DOHH2 (cell line): ENCODE results near the gene ADSL.
A peak's percentile ranks its signal among the peaks of the same experiment; 100 is the strongest.

Source experiments
- H3F3A ChIP-seq: fragments of 200-600 bp; sonication (generic), shearing (Covaris generic); 2 replicates; pipeline ENCODE4 v1.6.0; 2016; ENCODE audit warnings: antibody characterized with exemption, mild to moderate bottlenecking; ENCODE audit not compliant: control insufficient read depth, insufficient read depth
- H3K27ac ChIP-seq: fragments of 200-600 bp; sonication (generic); 2 replicates; pipeline ENCODE4 v1.5.1; 2014; ENCODE audit warnings: low read depth, mild to moderate bottlenecking, low read length, moderate library complexity
- H3K27me3 ChIP-seq: fragments of 200-600 bp; sonication (generic); 2 replicates; pipeline ENCODE4 v1.6.1; 2014; ENCODE audit warnings: mild to moderate bottlenecking, low read length, mixed read lengths; ENCODE audit not compliant: control insufficient read depth
- H3K36me3 ChIP-seq: fragments of 200-600 bp; sonication (generic); 2 replicates; pipeline ENCODE4 v1.6.1; 2014; ENCODE audit warnings: mild to moderate bottlenecking, low read length, moderate library complexity, mixed read lengths; ENCODE audit not compliant: control insufficient read depth
- H3K4me1 ChIP-seq: fragments of 200-600 bp; sonication (generic); 2 replicates; pipeline ENCODE4 v1.6.1; 2014; ENCODE audit warnings: mild to moderate bottlenecking, low read length, mixed read lengths; ENCODE audit not compliant: control insufficient read depth
- H3K4me2 ChIP-seq: fragments of 200-600 bp; sonication (generic); 2 replicates; pipeline ENCODE4 v1.6.0; 2014; ENCODE audit warnings: mild to moderate bottlenecking, low read length, moderate library complexity
- H3K4me3 ChIP-seq: fragments of 200-600 bp; sonication (generic); 2 replicates; pipeline ENCODE4 v1.5.1; 2014; ENCODE audit warnings: mild to moderate bottlenecking, low read length, mixed read lengths
- H3K79me2 ChIP-seq: fragments of 200-600 bp; sonication (generic); 2 replicates; pipeline ENCODE4 v1.6.1; 2014; ENCODE audit warnings: mild to moderate bottlenecking, low read length, mixed read lengths; ENCODE audit not compliant: control insufficient read depth
- H3K9me2 ChIP-seq: fragments of 200-600 bp; sonication (generic); replicated peaks from 2 replicates; pipeline ENCODE4 v1.6.1; 2014; ENCODE audit warnings: mild to moderate bottlenecking, low read length, mixed read lengths; ENCODE audit not compliant: control insufficient read depth
- H3K9me3 ChIP-seq: fragments of 200-600 bp; sonication (generic); 2 replicates; pipeline ENCODE4 v1.6.1; 2014; ENCODE audit warnings: antibody characterized with exemption, low read length, mixed read lengths; ENCODE audit not compliant: control insufficient read depth, insufficient read depth
- H4K20me1 ChIP-seq: fragments of 200-600 bp; sonication (generic); 2 replicates; pipeline ENCODE4 v1.6.0; 2014; ENCODE audit warnings: low read depth, mild to moderate bottlenecking, antibody characterized with exemption, low read length, moderate library complexity; ENCODE audit not compliant: control insufficient read depth, insufficient read depth
- CTCF ChIP-seq: fragments of 200-600 bp; sonication (generic); IDR thresholded peaks from one replicate; pipeline ENCODE4 v1.5.1; 2014; ENCODE audit warnings: antibody characterized with exemption, mild to moderate bottlenecking, low read depth, low read length; ENCODE audit not compliant: poor library complexity, severe bottlenecking
- EZH2phosphoT487 ChIP-seq: fragments of 200-600 bp; sonication (generic); IDR thresholded peaks from 2 replicates; pipeline ENCODE4 v1.6.1; 2017; ENCODE audit warnings: borderline replicate concordance, mild to moderate bottlenecking, antibody characterized with exemption, low read length, moderate library complexity, mixed read lengths

The ADSL gene

GRCh38 chr22:40432625-40433024 lies 86.3 kb downstream of the ADSL start:
- H3K4me1 ChIP-seq, result peaks cover 83% of the 10 kb centered on the region
- H3K27ac ChIP-seq, result peak overlapping the region; percentile 99
- no peak for TF ChIP-seq CTCF
- no peak for TF ChIP-seq EZH2phosphoT487
- no peaks in the 10 kb centered on the region for H4K20me1 ChIP-seq
- no peaks in the 10 kb centered on the region for H3K27me3 ChIP-seq
- H3K4me2 ChIP-seq, result peak overlapping the region; percentile 98
- H3K4me3 ChIP-seq, result peak overlapping the region; percentile 74
- H3K36me3 ChIP-seq, result peaks cover 74% of the 10 kb centered on the region
- H3K9me2 ChIP-seq, result no peaks in the 10 kb centered on the region
- peaks cover 56% of the 10 kb centered on the region for H3K79me2 ChIP-seq
- H3F3A ChIP-seq, result peaks cover 27% of the 10 kb centered on the region
- H3K9me3 ChIP-seq, result no peaks in the 10 kb centered on the region

GRCh38 chr22:40433416-40434090 lies 87.3 kb downstream of the ADSL start:
- H3K4me3 ChIP-seq, result peak overlapping the region; percentile 74
- H3K79me2 ChIP-seq, result peaks cover 66% of the 10 kb centered on the region
- peaks cover 70% of the 10 kb centered on the region for H3K36me3 ChIP-seq
- peaks cover 35% of the 10 kb centered on the region for H3F3A ChIP-seq
- peaks cover 92% of the 10 kb centered on the region for H3K4me1 ChIP-seq
- peak overlapping the region; percentile 99 for H3K27ac ChIP-seq
- H3K27me3 ChIP-seq, result no peaks in the 10 kb centered on the region
- TF ChIP-seq CTCF, result no peak
- no peak for TF ChIP-seq EZH2phosphoT487
- peak overlapping the region; percentile 98 for H3K4me2 ChIP-seq
- H3K9me3 ChIP-seq, result no peaks in the 10 kb centered on the region
- no peaks in the 10 kb centered on the region for H3K9me2 ChIP-seq
- no peaks in the 10 kb centered on the region for H4K20me1 ChIP-seq

GRCh38 chr22:40434106-40434505 lies 87.8 kb downstream of the ADSL start:
- Histone ChIP-seq H3K9me3 (no peaks in the 10 kb centered on the region), H3K36me3 (peaks cover 68% of the 10 kb centered on the region), H3K9me2 (no peaks in the 10 kb centered on the region), H3K4me2 (peak overlapping the region; percentile 98), H3F3A (peaks cover 39% of the 10 kb centered on the region), H4K20me1 (no peaks in the 10 kb centered on the region), H3K27ac (peak overlapping the region; percentile 99), H3K79me2 (peaks cover 66% of the 10 kb centered on the region), H3K27me3 (no peaks in the 10 kb centered on the region), H3K4me1 (peaks cover 94% of the 10 kb centered on the region), H3K4me3 (peak overlapping the region; percentile 74)
- TF ChIP-seq EZH2phosphoT487, result no peak

GRCh38 chr22:40434745-40435144 lies 88.4 kb downstream of the ADSL start:
- H3K4me2 ChIP-seq, result peak overlapping the region; percentile 98
- H3K9me3 ChIP-seq, result no peaks in the 10 kb centered on the region
- peaks cover 62% of the 10 kb centered on the region for H3K36me3 ChIP-seq
- peaks cover 68% of the 10 kb centered on the region for H3K79me2 ChIP-seq
- H3K27ac ChIP-seq, result peak overlapping the region; percentile 99
- no peaks in the 10 kb centered on the region for H3K27me3 ChIP-seq
- TF ChIP-seq CTCF (no peak), EZH2phosphoT487 (no peak)
- H3K9me2 ChIP-seq, result no peaks in the 10 kb centered on the region
- peaks cover 39% of the 10 kb centered on the region for H3F3A ChIP-seq
- no peaks in the 10 kb centered on the region for H4K20me1 ChIP-seq
- peak overlapping the region; percentile 74 for H3K4me3 ChIP-seq
- H3K4me1 ChIP-seq, result peaks cover 94% of the 10 kb centered on the region
